IPS-NIHi11 (cell line): ENCODE data around the gene LYST.
"Not testable (repeated sequence)": the region's sequence is repeated elsewhere in the genome, so short reads cannot be mapped to it uniquely, and the experiment has no call there.

Experiments used
- DNase-seq: peaks from one replicate; pipeline ENCODE4 v3.0.0; 2012; ENCODE audit warnings: mixed read lengths, low spot score

LYST gene

GRCh38 chr1:235817101-235817728 lies 49.5 kb downstream of the LYST start:
- DNase-seq: no peak

- no peak for DNase-seq
These were observed 56.9 kb downstream of the LYST start for GRCh38 chr1:235809688-235810397.

GRCh38 chr1:235808223-235808622 lies 58.5 kb downstream of the LYST start:
- DNase-seq: no peak

DNA sequence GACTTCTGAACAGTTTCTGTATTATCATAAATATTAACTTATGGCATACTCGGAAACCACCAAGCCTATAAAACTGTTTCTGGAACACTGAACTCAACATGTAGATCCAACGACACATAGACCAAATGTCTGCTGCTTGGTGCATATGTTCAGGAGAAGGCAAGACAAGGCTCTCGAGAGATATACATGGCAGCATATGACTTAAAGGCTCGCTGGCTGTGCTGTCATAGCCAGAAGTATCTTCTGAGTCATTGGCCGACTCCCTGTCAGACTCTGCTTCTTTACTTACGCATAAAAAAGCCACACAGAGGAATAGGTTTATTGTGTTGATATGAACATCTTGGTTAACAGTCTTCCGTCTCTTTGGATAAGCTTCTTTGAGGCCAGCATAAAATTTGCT lies 60.6 kb downstream of the LYST start:
- DNase-seq: no peak

GRCh38 chr1:235802573-235803346 lies 63.9 kb downstream of the LYST start:
- DNase-seq: no peak

DNA sequence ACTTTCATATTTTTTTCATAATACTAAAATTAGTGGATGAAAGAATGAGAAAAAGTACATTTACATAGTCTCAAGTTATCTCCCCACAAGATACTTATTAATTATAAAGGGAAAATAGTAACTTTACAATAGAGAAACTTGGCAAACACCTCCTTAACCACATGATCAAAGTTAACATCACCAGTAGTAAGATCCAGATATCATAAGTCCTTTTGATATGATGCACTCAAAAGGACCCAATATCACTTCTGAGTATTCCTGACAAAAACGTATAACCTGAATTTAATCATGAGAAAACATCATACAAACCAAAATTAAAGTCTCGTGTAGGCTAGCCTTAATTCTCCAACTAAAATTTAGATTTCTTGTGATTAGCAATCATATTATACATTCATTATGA lies 67.4 kb downstream of the LYST start:
- DNase-seq: no peak

DNA sequence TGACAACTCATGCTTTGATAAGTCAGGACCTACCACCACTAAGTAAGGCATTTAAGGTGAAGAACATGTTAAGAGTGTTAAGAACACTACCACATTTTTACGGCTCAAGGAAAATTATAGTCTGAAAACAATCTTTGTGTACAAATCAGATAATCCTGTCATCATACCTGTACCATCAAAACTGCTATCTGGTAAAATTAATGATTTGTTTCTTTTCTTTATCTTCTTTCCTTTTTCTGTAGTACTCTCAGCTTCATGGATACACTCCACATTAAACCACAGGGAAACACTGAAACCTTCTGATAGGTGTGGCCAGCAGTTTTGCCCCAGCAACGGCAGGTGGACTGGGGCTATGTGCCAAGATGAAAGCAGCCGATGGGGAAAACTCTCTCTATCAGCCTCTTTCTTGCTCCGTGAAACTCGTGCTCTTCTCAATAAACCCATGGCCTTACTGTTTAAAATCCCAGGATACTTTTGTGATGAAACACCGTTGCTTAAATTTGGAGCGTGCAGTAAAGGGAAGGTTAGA lies 75.1 kb downstream of the LYST start:
- no peak for DNase-seq

- DNase-seq: no peak
These were observed 76.6 kb downstream of the LYST start for GRCh38 chr1:235790123-235790522.

- DNase-seq: not testable (repeated sequence)
These were observed 80.3 kb downstream of the LYST start for GRCh38 chr1:235786227-235786898.

DNA sequence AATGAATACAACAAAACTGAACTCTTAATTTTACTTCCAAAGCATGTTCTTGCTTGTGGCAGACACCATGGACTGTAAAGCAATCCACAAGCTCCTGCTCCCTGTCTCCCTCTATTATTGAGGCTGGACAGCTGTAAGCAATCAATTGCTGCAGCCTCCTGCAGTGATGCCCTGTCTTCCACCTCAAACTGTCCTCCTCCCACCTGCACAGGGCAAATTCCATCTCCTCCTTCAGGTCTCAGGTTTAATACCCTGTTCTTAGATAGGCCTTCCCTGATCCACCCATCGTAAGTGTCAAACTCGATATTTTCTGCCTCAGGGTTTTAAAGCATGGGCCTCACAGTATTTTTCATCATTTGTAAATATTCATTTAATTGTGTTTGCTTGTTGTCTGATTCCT lies 81.8 kb downstream of the LYST start:
- DNase-seq: no peak

- DNase-seq: peak; percentile 14
These were observed 83.4 kb downstream of the LYST start for GRCh38 chr1:235783148-235783776.

- no peak for DNase-seq
These were observed 84.1 kb downstream of the LYST start for GRCh38 chr1:235782601-235783000.

DNA sequence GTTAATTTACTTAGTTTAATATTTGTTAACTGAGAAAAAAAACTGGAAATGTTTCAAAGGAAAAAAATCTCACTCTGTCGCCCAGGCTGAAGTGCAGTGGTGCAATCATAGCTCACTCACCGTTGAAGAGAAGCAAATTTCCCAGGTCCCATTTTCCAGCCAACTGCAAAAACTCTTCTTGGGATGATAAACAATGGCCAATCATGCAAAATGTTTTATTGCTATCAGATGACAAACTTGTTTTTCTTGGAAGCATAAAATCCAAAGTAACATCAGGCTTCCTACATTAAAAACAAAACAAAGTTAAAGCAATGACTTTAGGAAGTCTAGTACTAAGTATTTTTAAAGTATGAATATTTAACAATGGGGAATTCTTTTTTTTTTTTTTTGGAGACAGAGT lies 84.9 kb downstream of the LYST start:
- DNase-seq: no peak

- DNase-seq: no peak
These were observed 86.9 kb downstream of the LYST start for GRCh38 chr1:235779770-235780169.

DNA sequence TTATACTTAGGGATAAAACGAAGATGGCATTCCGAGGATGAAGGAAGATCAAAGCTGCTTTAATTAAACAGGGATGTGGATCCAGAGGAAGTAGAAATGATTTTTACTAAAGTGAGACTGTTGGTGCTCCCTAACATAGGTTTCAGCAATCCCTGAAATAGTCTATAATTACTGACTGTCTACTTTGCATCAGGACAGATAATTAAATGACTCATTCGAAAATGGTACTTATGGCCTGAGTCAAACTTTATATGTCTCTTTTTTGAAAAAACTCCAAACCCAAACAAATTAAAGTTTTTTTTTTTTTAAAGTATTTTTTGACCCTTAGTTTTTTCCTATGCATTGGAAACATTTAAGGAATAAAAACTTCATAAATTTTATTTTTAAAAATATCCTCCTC lies 90.3 kb downstream of the LYST start:
- DNase-seq: no peak

DNA sequence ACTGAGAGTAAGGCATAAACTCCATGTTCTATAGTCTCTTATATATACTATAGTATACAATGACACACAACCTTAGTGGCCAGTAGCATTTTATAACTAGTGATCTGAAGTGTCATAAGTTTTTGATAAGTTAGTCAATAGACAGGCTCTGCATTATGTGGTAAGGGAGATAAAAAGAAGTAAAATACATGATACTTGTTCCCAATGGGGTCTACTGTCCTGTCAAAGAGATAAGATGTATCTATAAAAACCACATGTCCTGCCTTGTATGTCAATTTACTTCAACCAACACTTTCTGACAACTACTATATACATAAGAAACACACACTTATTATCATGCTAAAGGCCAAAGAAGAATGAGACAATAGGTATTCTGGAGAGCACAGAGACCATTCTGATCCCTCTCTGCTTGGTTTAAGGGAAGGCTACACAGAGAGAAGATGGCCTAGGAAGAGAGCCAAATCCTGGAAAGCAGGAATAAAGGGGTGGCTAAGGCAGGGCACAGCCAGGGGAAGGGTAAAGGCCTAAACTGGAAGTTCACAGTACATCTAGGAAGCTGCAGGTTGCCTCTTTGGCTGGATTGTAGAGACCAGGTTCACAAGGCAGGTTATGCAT lies 91.4 kb downstream of the LYST start:
- DNase-seq: peak; percentile 17

DNA sequence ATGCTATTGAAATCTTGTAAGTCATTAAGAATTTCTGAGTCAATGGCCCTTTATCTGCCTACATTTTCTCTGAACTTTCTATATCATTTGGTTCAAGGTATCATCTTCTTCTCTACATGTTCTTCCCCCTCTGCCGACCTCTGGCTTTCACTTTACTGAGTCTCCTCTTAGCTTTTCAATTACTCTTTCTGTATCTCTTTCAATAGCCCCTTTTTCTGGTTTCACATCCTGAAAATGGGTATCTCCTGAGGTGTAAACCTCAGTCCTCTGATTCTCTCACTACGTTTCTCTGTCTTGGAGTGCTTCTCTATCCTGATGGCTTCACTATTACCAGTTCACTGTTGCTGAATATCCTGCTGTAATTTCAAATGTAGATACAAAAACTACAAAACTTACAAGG lies 98.9 kb downstream of the LYST start:
- DNase-seq: no peak

DNA sequence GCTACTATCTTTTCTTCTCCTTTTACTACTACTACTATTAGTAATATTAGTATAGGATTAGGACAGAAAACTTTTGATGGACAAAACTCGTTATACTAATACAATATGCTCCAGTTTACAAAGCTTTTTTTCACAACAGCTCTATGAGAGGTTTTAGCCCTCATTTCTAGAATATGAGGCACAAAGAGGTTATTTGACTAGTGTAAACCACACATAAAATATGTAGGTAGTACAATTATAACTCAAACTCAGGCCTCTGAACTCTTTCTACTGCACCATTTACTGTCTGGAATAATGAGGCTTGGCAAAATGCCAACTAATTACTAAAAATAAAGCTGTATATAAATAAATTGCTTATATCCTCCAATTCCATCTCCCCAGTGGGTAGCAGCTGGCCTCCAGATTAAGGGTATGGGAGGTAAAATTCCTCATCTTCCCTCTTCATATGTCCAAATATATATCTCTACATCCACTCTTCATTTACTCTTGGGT lies 99.9 kb downstream of the LYST start:
- no peak for DNase-seq

DNA sequence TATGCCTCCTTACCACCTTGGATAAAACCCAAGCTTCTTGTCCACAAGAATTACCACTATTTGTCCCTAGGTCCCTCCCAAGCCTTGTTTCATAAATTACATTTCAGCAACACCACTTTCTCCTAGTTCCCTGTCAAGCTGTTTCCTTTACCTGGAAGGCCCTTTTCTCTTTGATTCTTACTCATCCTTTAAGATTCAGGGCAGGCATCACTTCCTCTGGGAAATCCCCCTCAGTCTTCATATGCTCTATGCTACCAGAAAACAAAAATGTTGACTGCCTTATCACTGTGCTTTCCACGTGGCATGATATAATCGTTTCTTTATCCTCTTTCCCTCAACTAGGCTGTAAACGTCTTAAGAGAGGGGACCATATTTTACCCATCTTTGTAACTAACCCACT lies 102.7 kb downstream of the LYST start:
- DNase-seq: no peak

- DNase-seq: no peak
These were observed 107.4 kb downstream of the LYST start for GRCh38 chr1:235759336-235759735.

GRCh38 chr1:235758931-235759330 lies 107.8 kb downstream of the LYST start:
- DNase-seq: no peak
